PFSK-1 (cell line): ENCODE measurements around the gene CENPP.

Experiments used
- FOXP2 ChIP-seq: optimal IDR thresholded peaks from 2 replicates; pipeline ENCODE3; 2011; ENCODE audit warnings: borderline replicate concordance, control low read depth, inconsistent platforms; ENCODE audit not compliant: insufficient read depth; ENCODE audit errors: extremely low read length, extremely low read depth
- POLR2AphosphoS5 ChIP-seq: IDR thresholded peaks from 2 replicates; pipeline ENCODE4 v1.6.1; 2012; ENCODE audit warnings: low read depth, mild to moderate bottlenecking, control low read depth, low read length, moderate library complexity
- REST ChIP-seq, 2 experiments: IDR thresholded peaks; 2 replicates each; pipeline versions ENCODE4 v1.6.1 to v1.8.0; 2011 to 2012; ENCODE audit warnings: low read depth in 2 of 2, low read length in 2 of 2, control low read depth in 1 of 2, inconsistent platforms in 1 of 2, mild to moderate bottlenecking in 1 of 2, moderate library complexity in 1 of 2; ENCODE audit not compliant: insufficient read depth in 1 of 2
- SIN3A ChIP-seq: IDR thresholded peaks from 2 replicates; pipeline ENCODE4 v1.6.1; 2012; ENCODE audit warnings: mild to moderate bottlenecking, low read length, moderate library complexity, borderline replicate concordance; ENCODE audit not compliant: insufficient read depth
- TAF1 ChIP-seq: IDR thresholded peaks from 2 replicates; pipeline ENCODE4 v1.6.1; 2012; ENCODE audit warnings: low read length, control low read depth, borderline replicate concordance; ENCODE audit not compliant: insufficient read depth

CENPP gene

GRCh38 chr9:92327283-92327850 is 1.6 kb downstream of the CENPP start:
- no peak for TF ChIP-seq SIN3A
- TF ChIP-seq TAF1: no peak
- TF ChIP-seq REST (IDR thresholded peaks at IDR 0.05; ENCODE audit: insufficient read depth in 1 of 2, low read depth in 2 of 2, low read length in 2 of 2): no peak
- no peak for TF ChIP-seq FOXP2
- TF ChIP-seq POLR2AphosphoS5: no peak

- TF ChIP-seq TAF1 (no peak), FOXP2 (no peak), SIN3A (no peak), POLR2AphosphoS5 (no peak), REST (IDR thresholded peaks at IDR 0.05; ENCODE audit: insufficient read depth in 1 of 2, low read depth in 2 of 2, low read length in 2 of 2) (no peak)
Measured at GRCh38 chr9:92328225-92328624, 2.5 kb downstream of the CENPP start.

GRCh38 chr9:92332577-92333281 is 7.0 kb downstream of the CENPP start:
- TF ChIP-seq SIN3A (no peak), FOXP2 (no peak), POLR2AphosphoS5 (no peak), TAF1 (no peak), REST (IDR thresholded peaks at IDR 0.05; ENCODE audit: insufficient read depth in 1 of 2, low read depth in 2 of 2, low read length in 2 of 2) (no peak)

- TF ChIP-seq SIN3A (no peak), POLR2AphosphoS5 (no peak), TAF1 (no peak), FOXP2 (no peak)
Measured at GRCh38 chr9:92333282-92333634, 7.5 kb downstream of the CENPP start.

- TF ChIP-seq FOXP2 (no peak), TAF1 (no peak)
Measured at GRCh38 chr9:92341578-92341977, 15.8 kb downstream of the CENPP start.

- TF ChIP-seq REST (IDR thresholded peaks at IDR 0.05; ENCODE audit: insufficient read depth in 1 of 2, low read depth in 2 of 2, low read length in 2 of 2): no peak
- TF ChIP-seq POLR2AphosphoS5: no peak
- TF ChIP-seq SIN3A: no peak
- no peak for TF ChIP-seq FOXP2
- no peak for TF ChIP-seq TAF1
Measured at GRCh38 chr9:92342825-92343488, 17.2 kb downstream of the CENPP start.
